ENCODE measurements around the gene CDC25B.

The CDC25B gene

GRCh38 chr20:3753501-3754275, 42.4 kb upstream of the CDC25B start:
- no peaks in the 10 kb centered on the region for H3K9me3 ChIP-seq (ENCODE audit: control insufficient read depth, low read length)
- H3K36me3 ChIP-seq (ENCODE audit: control insufficient read depth, insufficient read depth, low read length) = no peaks in the 10 kb centered on the region
- no peak overlapping the region for H3K27ac ChIP-seq (ENCODE audit: insufficient read depth, low read length, poor library complexity, severe bottlenecking)
- no peak for DNase-seq
- no peak overlapping the region for H3K4me3 ChIP-seq (ENCODE audit: insufficient read depth, low read depth, low read length, poor library complexity, severe bottlenecking)
- no peaks in the 10 kb centered on the region for H3K27me3 ChIP-seq (replicated peaks; ENCODE audit: control insufficient read depth, insufficient read depth, low read length, poor library complexity, severe bottlenecking)
- H3K4me1 ChIP-seq (ENCODE audit: control insufficient read depth, insufficient read depth, low read length, poor library complexity, severe bottlenecking) = no peaks in the 10 kb centered on the region

GRCh38 chr20:3754276-3754630, 41.9 kb upstream of the CDC25B start:
- Histone ChIP-seq H3K4me3 (ENCODE audit: insufficient read depth, low read depth, low read length, poor library complexity, severe bottlenecking) (no peak overlapping the region), H3K36me3 (ENCODE audit: control insufficient read depth, insufficient read depth, low read length) (no peaks in the 10 kb centered on the region), H3K4me1 (ENCODE audit: control insufficient read depth, insufficient read depth, low read length, poor library complexity, severe bottlenecking) (no peaks in the 10 kb centered on the region), H3K9me3 (ENCODE audit: control insufficient read depth, low read length) (no peaks in the 10 kb centered on the region), H3K27me3 (replicated peaks; ENCODE audit: control insufficient read depth, insufficient read depth, low read length, poor library complexity, severe bottlenecking) (no peaks in the 10 kb centered on the region), H3K27ac (ENCODE audit: insufficient read depth, low read length, poor library complexity, severe bottlenecking) (no peak overlapping the region)
- no peak for DNase-seq

- DNase-seq = no peak
- Histone ChIP-seq H3K27ac (ENCODE audit: insufficient read depth, low read length, poor library complexity, severe bottlenecking) (no peak overlapping the region), H3K9me3 (ENCODE audit: control insufficient read depth, low read length) (no peaks in the 10 kb centered on the region), H3K27me3 (replicated peaks; ENCODE audit: control insufficient read depth, insufficient read depth, low read length, poor library complexity, severe bottlenecking) (no peaks in the 10 kb centered on the region), H3K36me3 (ENCODE audit: control insufficient read depth, insufficient read depth, low read length) (no peaks in the 10 kb centered on the region), H3K4me1 (ENCODE audit: control insufficient read depth, insufficient read depth, low read length, poor library complexity, severe bottlenecking) (no peaks in the 10 kb centered on the region), H3K4me3 (ENCODE audit: insufficient read depth, low read depth, low read length, poor library complexity, severe bottlenecking) (no peak overlapping the region)
These were observed 40.8 kb upstream of the CDC25B start for GRCh38 chr20:3755269-3755668.

- no peak for DNase-seq
These were observed 40.2 kb upstream of the CDC25B start for GRCh38 chr20:3755814-3756480.

GRCh38 chr20:3757268-3757667, 38.8 kb upstream of the CDC25B start:
- H3K4me1 ChIP-seq (ENCODE audit: control insufficient read depth, insufficient read depth, low read length, poor library complexity, severe bottlenecking) = no peaks in the 10 kb centered on the region
- no peak for DNase-seq
- no peak overlapping the region for H3K27ac ChIP-seq (ENCODE audit: insufficient read depth, low read length, poor library complexity, severe bottlenecking)
- no peak overlapping the region for H3K4me3 ChIP-seq (ENCODE audit: insufficient read depth, low read depth, low read length, poor library complexity, severe bottlenecking)
- no peaks in the 10 kb centered on the region for H3K27me3 ChIP-seq (replicated peaks; ENCODE audit: control insufficient read depth, insufficient read depth, low read length, poor library complexity, severe bottlenecking)
- no peaks in the 10 kb centered on the region for H3K36me3 ChIP-seq (ENCODE audit: control insufficient read depth, insufficient read depth, low read length)
- H3K9me3 ChIP-seq (ENCODE audit: control insufficient read depth, low read length) = no peaks in the 10 kb centered on the region

More at GRCh38 chr20:3755814-3756480, 40.2 kb upstream of the CDC25B start:
- Histone ChIP-seq H3K4me1 (ENCODE audit: control insufficient read depth, insufficient read depth, low read length, poor library complexity, severe bottlenecking) (no peaks in the 10 kb centered on the region), H3K9me3 (ENCODE audit: control insufficient read depth, low read length) (no peaks in the 10 kb centered on the region), H3K36me3 (ENCODE audit: control insufficient read depth, insufficient read depth, low read length) (no peaks in the 10 kb centered on the region), H3K27me3 (replicated peaks; ENCODE audit: control insufficient read depth, insufficient read depth, low read length, poor library complexity, severe bottlenecking) (no peaks in the 10 kb centered on the region), H3K4me3 (ENCODE audit: insufficient read depth, low read depth, low read length, poor library complexity, severe bottlenecking) (no peak overlapping the region), H3K27ac (ENCODE audit: insufficient read depth, low read length, poor library complexity, severe bottlenecking) (no peak overlapping the region)

- H3K36me3 ChIP-seq (ENCODE audit: control insufficient read depth, insufficient read depth, low read length) = no peaks in the 10 kb centered on the region
- no peak for DNase-seq
- no peaks in the 10 kb centered on the region for H3K9me3 ChIP-seq (ENCODE audit: control insufficient read depth, low read length)
- H3K4me1 ChIP-seq (ENCODE audit: control insufficient read depth, insufficient read depth, low read length, poor library complexity, severe bottlenecking) = no peaks in the 10 kb centered on the region
- H3K4me3 ChIP-seq (ENCODE audit: insufficient read depth, low read depth, low read length, poor library complexity, severe bottlenecking) = no peak overlapping the region
- H3K27ac ChIP-seq (ENCODE audit: insufficient read depth, low read length, poor library complexity, severe bottlenecking) = no peak overlapping the region
- no peaks in the 10 kb centered on the region for H3K27me3 ChIP-seq (replicated peaks; ENCODE audit: control insufficient read depth, insufficient read depth, low read length, poor library complexity, severe bottlenecking)
These were observed 37.5 kb upstream of the CDC25B start for GRCh38 chr20:3758566-3758965.

- DNase-seq = no peak
- Histone ChIP-seq H3K9me3 (ENCODE audit: control insufficient read depth, low read length) (no peaks in the 10 kb centered on the region), H3K27ac (ENCODE audit: insufficient read depth, low read length, poor library complexity, severe bottlenecking) (no peak overlapping the region), H3K36me3 (ENCODE audit: control insufficient read depth, insufficient read depth, low read length) (no peaks in the 10 kb centered on the region), H3K4me3 (ENCODE audit: insufficient read depth, low read depth, low read length, poor library complexity, severe bottlenecking) (no peak overlapping the region), H3K4me1 (ENCODE audit: control insufficient read depth, insufficient read depth, low read length, poor library complexity, severe bottlenecking) (no peaks in the 10 kb centered on the region), H3K27me3 (replicated peaks; ENCODE audit: control insufficient read depth, insufficient read depth, low read length, poor library complexity, severe bottlenecking) (no peaks in the 10 kb centered on the region)
These were observed 36.7 kb upstream of the CDC25B start for GRCh38 chr20:3759316-3759823.

- Histone ChIP-seq H3K27ac (ENCODE audit: insufficient read depth, low read length, poor library complexity, severe bottlenecking) (no peak overlapping the region), H3K9me3 (ENCODE audit: control insufficient read depth, low read length) (no peaks in the 10 kb centered on the region), H3K4me3 (ENCODE audit: insufficient read depth, low read depth, low read length, poor library complexity, severe bottlenecking) (no peak overlapping the region), H3K36me3 (ENCODE audit: control insufficient read depth, insufficient read depth, low read length) (no peaks in the 10 kb centered on the region), H3K4me1 (ENCODE audit: control insufficient read depth, insufficient read depth, low read length, poor library complexity, severe bottlenecking) (no peaks in the 10 kb centered on the region), H3K27me3 (replicated peaks; ENCODE audit: control insufficient read depth, insufficient read depth, low read length, poor library complexity, severe bottlenecking) (no peaks in the 10 kb centered on the region)
- no peak for DNase-seq
These were observed 36.2 kb upstream of the CDC25B start for GRCh38 chr20:3759884-3760283.

- Histone ChIP-seq H3K27me3 (replicated peaks; ENCODE audit: control insufficient read depth, insufficient read depth, low read length, poor library complexity, severe bottlenecking) (no peaks in the 10 kb centered on the region), H3K4me3 (ENCODE audit: insufficient read depth, low read depth, low read length, poor library complexity, severe bottlenecking) (no peak overlapping the region), H3K36me3 (ENCODE audit: control insufficient read depth, insufficient read depth, low read length) (no peaks in the 10 kb centered on the region), H3K27ac (ENCODE audit: insufficient read depth, low read length, poor library complexity, severe bottlenecking) (no peak overlapping the region), H3K4me1 (ENCODE audit: control insufficient read depth, insufficient read depth, low read length, poor library complexity, severe bottlenecking) (no peaks in the 10 kb centered on the region), H3K9me3 (ENCODE audit: control insufficient read depth, low read length) (no peaks in the 10 kb centered on the region)
- no peak for DNase-seq
These were observed 35.3 kb upstream of the CDC25B start for GRCh38 chr20:3760655-3761348.
